Effector memory CD4-positive, alpha-beta T cell (primary cell): ENCODE data around the gene SUPT7L.
"Not testable (repeated sequence)": the region's sequence is repeated elsewhere in the genome, so short reads cannot be mapped to it uniquely, and the experiment has no call there.

Experiments used
- DNase-seq, 3 donors: peaks; one replicate each; pipeline ENCODE4 v3.0.0-alpha.2; 2020
- H3K27ac ChIP-seq: 2 replicates; pipeline ENCODE4 v1.7.0; 2013; ENCODE audit warnings: mild to moderate bottlenecking, low read length, moderate library complexity; ENCODE audit not compliant: insufficient read depth, poor library complexity, severe bottlenecking
- H3K27me3 ChIP-seq: replicated peaks from 2 replicates; pipeline ENCODE4 v1.7.0; 2013; ENCODE audit warnings: mild to moderate bottlenecking, low read length; ENCODE audit not compliant: insufficient read depth, control insufficient read depth, poor library complexity, severe bottlenecking
- H3K36me3 ChIP-seq: 2 replicates; pipeline ENCODE4 v1.7.0; 2013; ENCODE audit warnings: mild to moderate bottlenecking, low read length, moderate library complexity; ENCODE audit not compliant: control insufficient read depth, insufficient read depth
- H3K4me1 ChIP-seq: 2 replicates; pipeline ENCODE4 v1.7.0; 2013; ENCODE audit warnings: low read length, mild to moderate bottlenecking; ENCODE audit not compliant: control insufficient read depth, insufficient read depth, poor library complexity, severe bottlenecking
- H3K4me3 ChIP-seq: 2 replicates; pipeline ENCODE4 v1.7.0; 2013; ENCODE audit warnings: low read length, low read depth, mild to moderate bottlenecking; ENCODE audit not compliant: insufficient read depth, poor library complexity, severe bottlenecking
- H3K9me3 ChIP-seq: 2 replicates; pipeline ENCODE4 v1.7.0; 2013; ENCODE audit warnings: mild to moderate bottlenecking, low read length, moderate library complexity; ENCODE audit not compliant: control insufficient read depth

Gene SUPT7L

DNA sequence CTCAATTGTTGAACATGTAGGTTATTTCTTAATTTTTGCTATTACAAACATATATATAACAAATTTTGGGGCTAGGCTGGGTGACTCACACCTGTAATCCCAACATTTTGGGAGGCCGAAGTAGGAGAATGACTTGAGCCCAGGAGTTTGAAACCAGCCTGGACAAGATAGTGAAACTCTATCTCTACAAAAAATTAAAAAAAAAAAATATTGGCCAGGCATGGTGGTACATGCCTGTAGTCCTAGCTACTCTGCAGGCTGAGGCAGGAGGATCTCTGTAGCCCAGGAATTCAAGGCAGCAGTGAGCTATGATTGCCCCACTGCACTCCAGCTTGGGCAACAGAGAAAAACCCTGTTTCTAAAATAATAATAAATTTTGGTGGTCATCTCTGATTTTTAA, 23.8 kb upstream of the SUPT7L start:
- H3K9me3 ChIP-seq: no peaks in the 10 kb centered on the region
- H3K27ac ChIP-seq: no peak overlapping the region
- H3K36me3 ChIP-seq: peaks cover 35% of the 10 kb centered on the region
- H3K4me1 ChIP-seq: no peaks in the 10 kb centered on the region
- H3K4me3 ChIP-seq: no peak overlapping the region
- DNase-seq: no peak
- H3K27me3 ChIP-seq: no peaks in the 10 kb centered on the region

DNA sequence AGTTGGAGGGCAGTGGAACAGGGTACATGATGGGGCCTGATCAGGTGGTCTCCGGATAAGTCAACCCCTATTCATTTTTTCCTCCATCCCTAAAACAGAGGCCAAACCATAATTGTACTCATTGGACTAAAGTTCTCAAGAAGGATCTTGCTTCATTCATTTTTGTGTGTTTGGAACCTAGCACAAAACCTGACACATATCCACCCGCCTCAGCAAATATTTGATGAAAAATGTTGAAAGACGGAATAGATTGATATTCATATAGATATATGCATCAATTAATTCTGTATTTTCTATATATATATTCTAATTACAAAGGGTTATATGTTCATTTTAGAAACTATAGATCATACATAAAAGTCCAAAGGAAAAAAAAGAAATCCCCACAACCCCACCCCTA, 22.2 kb upstream of the SUPT7L start:
- peaks cover 41% of the 10 kb centered on the region for H3K36me3 ChIP-seq
- H3K27me3 ChIP-seq: no peaks in the 10 kb centered on the region
- H3K27ac ChIP-seq: no peak overlapping the region
- H3K9me3 ChIP-seq: no peaks in the 10 kb centered on the region
- H3K4me3 ChIP-seq: no peak overlapping the region
- no peaks in the 10 kb centered on the region for H3K4me1 ChIP-seq
- no peak for DNase-seq

DNA sequence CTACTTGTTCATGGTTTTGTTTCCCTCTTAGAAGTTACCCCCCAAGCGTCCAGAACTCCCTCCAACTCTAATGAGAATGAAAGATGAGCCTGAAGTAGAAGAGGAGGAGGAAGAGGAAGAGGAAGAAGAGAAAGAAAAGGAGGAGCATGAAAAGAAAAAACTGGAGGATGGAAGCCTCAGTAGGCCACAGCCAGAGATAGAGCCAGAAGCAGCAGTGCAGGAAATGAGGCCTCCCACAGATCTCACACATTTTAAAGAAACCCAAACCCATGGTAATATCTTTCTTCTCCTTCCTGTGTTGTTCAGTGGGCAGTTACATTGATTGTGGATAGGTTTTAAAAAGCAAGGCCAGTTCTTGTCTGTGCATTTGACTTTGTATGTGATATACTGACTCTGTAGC, 21.6 kb upstream of the SUPT7L start:
- H3K9me3 ChIP-seq, DNase-seq, H3K4me1 ChIP-seq, H3K4me3 ChIP-seq, H3K27me3 ChIP-seq, H3K27ac ChIP-seq: not testable (repeated sequence)
- H3K36me3 ChIP-seq: peaks cover 43% of the 10 kb centered on the region

DNA sequence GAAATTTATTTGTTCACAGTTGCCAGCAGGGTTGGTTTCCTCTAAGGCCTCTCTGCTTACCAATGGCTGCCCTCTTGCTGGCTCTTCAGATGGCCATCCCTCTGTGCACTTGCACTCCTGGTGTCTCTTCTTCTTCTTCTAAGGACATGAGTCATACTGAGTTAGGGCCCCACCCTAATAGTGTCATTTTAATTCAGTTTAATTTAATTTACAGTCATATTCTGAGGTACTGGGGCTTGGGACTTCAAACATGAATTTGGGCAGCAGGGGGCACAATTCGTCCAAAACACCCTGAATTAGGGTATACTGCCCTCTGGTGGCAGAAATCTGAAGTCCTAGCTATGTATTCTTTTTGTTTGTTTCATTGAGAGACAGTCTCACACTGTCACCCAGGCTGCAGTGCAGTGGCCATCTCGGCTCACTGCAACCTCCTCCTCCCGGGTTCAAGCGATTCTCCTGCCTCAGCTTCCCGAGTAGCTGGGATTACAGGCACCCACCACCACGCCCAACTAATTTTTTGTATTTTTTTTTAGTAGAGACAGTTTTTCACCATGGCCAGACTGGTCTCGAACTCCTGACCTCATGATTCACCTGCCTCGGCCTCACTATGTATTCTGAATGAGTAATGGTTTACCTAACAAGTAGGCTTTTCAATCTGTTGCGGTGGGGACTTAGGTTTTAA, 20.1 kb upstream of the SUPT7L start:
- Histone ChIP-seq H3K27me3 (no peaks in the 10 kb centered on the region), H3K4me3 (no peak overlapping the region), H3K27ac (no peak overlapping the region), H3K36me3 (peaks cover 47% of the 10 kb centered on the region), H3K4me1 (no peaks in the 10 kb centered on the region), H3K9me3 (no peaks in the 10 kb centered on the region)
- peak; percentile 59 to 80 (median 68) for DNase-seq

DNA sequence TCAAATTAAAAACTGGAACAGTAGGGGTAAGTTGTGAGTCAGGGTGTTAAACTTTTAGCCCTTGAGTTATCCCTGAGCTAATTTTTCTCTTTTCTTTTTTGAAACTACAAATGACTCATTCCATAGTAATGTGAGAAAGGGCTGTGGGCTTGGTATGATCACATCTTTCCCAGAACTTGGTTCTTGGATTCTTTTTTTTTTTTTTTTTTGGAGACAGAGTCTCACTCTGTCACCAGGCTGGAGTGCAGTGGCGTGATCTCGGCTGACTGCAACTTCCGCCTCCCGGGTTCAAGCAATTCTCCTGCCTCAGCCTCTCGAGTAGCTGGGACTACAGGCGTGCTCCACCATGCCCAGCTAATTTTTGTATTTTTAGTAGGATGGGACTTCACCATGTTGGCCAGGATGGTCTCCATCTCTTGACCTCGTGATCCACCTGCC, 18.9 kb upstream of the SUPT7L start:
- not testable (repeated sequence) for H3K4me3 ChIP-seq, H3K4me1 ChIP-seq, DNase-seq, H3K9me3 ChIP-seq, H3K27ac ChIP-seq, H3K27me3 ChIP-seq
- peaks cover 59% of the 10 kb centered on the region for H3K36me3 ChIP-seq

DNA sequence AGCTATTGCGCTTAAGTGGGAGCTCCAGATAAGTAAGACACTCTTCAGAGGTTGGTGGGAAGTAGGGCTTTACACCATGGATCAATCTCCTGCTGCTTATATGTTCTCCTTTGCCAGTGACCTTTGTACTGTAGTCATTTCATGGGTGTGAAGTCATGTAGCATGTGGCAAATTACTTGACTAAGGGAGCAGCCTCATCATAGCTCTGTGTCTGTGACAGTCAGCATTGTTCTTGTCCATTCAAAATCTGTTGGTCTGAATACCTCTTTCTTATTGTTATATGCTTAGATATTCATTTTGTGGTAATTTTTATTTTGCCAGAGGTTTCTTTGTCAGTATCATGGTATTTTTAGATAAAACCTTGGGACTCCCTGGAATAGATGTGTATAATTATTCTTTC, 18.4 kb upstream of the SUPT7L start:
- H3K27ac ChIP-seq: no peak overlapping the region
- no peaks in the 10 kb centered on the region for H3K4me1 ChIP-seq
- peaks cover 60% of the 10 kb centered on the region for H3K36me3 ChIP-seq
- H3K4me3 ChIP-seq: no peak overlapping the region
- no peaks in the 10 kb centered on the region for H3K9me3 ChIP-seq
- no peak for DNase-seq
- no peaks in the 10 kb centered on the region for H3K27me3 ChIP-seq

DNA sequence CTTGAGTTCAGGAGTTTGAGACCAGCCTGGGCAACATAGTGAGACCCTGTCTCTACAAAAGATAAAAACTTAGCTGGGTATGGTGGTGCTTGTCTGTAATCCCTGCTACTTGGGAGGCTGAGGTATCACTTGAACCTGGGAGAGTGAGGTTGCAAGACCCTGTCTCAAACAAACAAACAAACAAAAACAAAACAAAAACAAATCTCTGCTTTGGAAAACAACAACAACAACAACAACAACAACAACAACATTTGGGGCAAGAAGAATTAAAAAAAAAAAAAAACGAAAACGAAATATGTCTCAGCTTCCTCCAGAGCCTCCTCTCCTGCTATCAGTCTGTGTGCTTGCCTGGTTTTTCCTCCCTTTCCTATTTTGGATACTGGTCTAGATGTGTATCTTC, 17.2 kb upstream of the SUPT7L start:
- H3K27ac ChIP-seq: no peak overlapping the region
- no peaks in the 10 kb centered on the region for H3K27me3 ChIP-seq
- no peak overlapping the region for H3K4me3 ChIP-seq
- no peaks in the 10 kb centered on the region for H3K9me3 ChIP-seq
- no peak for DNase-seq
- no peaks in the 10 kb centered on the region for H3K4me1 ChIP-seq
- peaks cover 60% of the 10 kb centered on the region for H3K36me3 ChIP-seq

DNA sequence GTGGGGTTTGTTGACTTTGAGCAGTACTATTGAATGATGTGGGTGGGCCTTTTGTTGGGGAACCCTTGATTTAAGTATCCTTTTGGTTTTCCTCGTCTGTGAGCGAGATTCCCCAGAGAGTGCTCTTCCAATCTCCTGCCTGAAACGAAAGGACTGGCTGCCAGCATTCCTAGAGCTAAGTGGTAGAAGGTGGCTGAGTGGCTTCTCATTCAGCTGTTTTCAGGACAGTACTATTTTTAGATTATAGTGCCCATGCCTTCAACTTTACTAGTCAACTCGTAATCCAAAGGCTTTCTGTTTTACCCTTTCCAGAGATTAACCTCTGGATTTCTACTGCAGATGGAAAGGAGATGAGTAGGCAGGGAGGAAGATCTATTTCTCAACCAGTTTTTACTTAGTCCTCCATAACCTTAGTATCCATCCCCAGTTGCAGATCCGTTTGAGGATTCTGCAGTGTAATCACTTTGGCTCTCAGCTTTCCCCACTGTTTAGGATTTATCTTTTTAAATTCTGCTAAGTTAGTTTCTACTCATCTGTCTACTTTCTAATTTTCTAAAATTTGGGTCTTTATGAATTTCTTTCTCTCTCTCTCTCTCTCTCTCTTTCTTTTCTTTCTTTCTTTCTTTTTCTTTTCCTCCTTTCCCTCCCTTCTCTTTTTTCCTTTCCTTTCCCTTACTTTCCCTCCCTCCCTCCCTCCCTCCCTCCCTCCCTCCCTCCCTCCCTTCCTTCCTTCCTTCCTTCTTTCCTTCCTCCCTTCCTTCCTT, 9.5 kb upstream of the SUPT7L start:
- Histone ChIP-seq H3K27me3 (no peaks in the 10 kb centered on the region), H3K4me3 (no peak overlapping the region), H3K4me1 (no peaks in the 10 kb centered on the region), H3K9me3 (no peaks in the 10 kb centered on the region), H3K36me3 (peaks cover 50% of the 10 kb centered on the region), H3K27ac (no peak overlapping the region)
- DNase-seq: no peak

DNA sequence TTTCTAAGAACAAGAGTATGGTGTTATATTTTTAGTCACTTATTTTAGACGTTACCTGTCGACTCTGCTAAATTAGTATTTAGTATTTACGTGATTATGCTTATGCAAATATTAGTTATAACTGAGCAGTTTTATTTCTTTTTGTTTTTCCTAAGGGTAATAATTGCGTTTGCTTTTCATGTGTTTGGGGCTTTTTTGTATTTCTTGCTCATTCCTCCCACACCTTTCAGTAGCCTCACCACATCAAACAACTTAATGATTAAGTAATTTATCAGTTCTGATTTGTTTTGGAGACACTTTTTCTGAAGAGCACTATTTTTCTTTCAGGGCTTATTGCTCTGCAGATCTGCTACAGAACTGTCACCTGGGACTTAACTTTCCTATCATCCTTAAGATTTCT, 7.8 kb upstream of the SUPT7L start:
- no peak for DNase-seq
- Histone ChIP-seq H3K27me3 (no peaks in the 10 kb centered on the region), H3K4me3 (no peak overlapping the region), H3K9me3 (no peaks in the 10 kb centered on the region), H3K36me3 (peaks cover 42% of the 10 kb centered on the region), H3K27ac (no peak overlapping the region), H3K4me1 (no peaks in the 10 kb centered on the region)

DNA sequence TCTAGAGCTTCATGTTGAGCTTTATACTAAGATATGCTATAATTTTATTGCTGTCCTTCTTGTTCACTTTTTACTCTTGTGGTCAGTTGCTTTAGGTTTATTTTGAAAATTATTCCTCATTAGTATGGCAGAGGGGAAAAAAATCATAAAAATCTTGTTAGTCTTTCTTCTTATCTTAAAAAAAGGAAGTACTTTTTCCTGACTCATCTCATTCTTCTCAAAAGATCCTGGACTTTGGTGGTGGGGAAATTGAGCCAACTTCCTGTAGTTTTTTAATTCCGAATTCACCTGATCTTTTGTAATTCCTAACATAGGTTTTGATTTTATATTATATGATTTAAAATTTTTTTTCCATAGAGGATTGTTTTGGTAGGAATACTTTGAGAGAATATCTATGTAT, 4.0 kb upstream of the SUPT7L start:
- Histone ChIP-seq H3K4me3 (no peak overlapping the region), H3K36me3 (peaks cover 26% of the 10 kb centered on the region), H3K4me1 (peaks cover 15% of the 10 kb centered on the region), H3K27me3 (no peaks in the 10 kb centered on the region), H3K9me3 (no peaks in the 10 kb centered on the region), H3K27ac (no peak overlapping the region)
- no peak for DNase-seq
